NK-92 treated with Interleukin-12 subunit alpha and Interleukin-12 subunit beta, amount 100 ng/mL, for 24 hours (cell line): Measurements from ENCODE around the gene DNAJB12.
"Not testable (repeated sequence)": the region's sequence is repeated elsewhere in the genome, so short reads cannot be mapped to it uniquely, and the experiment has no call there.

Experiments
- DNase-seq: peaks from one replicate; lab custom pipeline; 2025; lab: John Stamatoyannopoulos, UW

The DNAJB12 gene

GRCh38 chr10:72315611-72316385 is 38.9 kb downstream of the DNAJB12 start:
- no peak for DNase-seq

GRCh38 chr10:72315054-72315453 is 39.7 kb downstream of the DNAJB12 start:
- DNase-seq = no peak

- no peak for DNase-seq
Observed at GRCh38 chr10:72314263-72314662, 40.5 kb downstream of the DNAJB12 start.

GRCh38 chr10:72312865-72313391 is 41.8 kb downstream of the DNAJB12 start:
- DNase-seq = no peak

GRCh38 chr10:72311667-72312066 is 43.1 kb downstream of the DNAJB12 start:
- no peak for DNase-seq

GRCh38 chr10:72310636-72311035 is 44.1 kb downstream of the DNAJB12 start:
- DNase-seq = no peak

GRCh38 chr10:72310241-72310633 is 44.5 kb downstream of the DNAJB12 start:
- no peak for DNase-seq

- no peak for DNase-seq
Observed at GRCh38 chr10:72309290-72310240, 45.2 kb downstream of the DNAJB12 start.

GRCh38 chr10:72308320-72308987 is 46.3 kb downstream of the DNAJB12 start:
- no peak for DNase-seq

- DNase-seq = not testable (repeated sequence)
Observed at GRCh38 chr10:72307711-72308110, 47.0 kb downstream of the DNAJB12 start.

GRCh38 chr10:72306215-72306760 is 48.4 kb downstream of the DNAJB12 start:
- DNase-seq = no peak

GRCh38 chr10:72303424-72304128 is 51.1 kb downstream of the DNAJB12 start:
- DNase-seq = no peak

- no peak for DNase-seq
Observed at GRCh38 chr10:72298592-72299519, 55.9 kb downstream of the DNAJB12 start.

- peak; percentile 97 for DNase-seq
Observed at GRCh38 chr10:72297805-72298591, 56.7 kb downstream of the DNAJB12 start.

- peak; percentile 94 for DNase-seq
Observed at GRCh38 chr10:72297281-72297804, 57.4 kb downstream of the DNAJB12 start.

GRCh38 chr10:72296829-72297280 is 57.9 kb downstream of the DNAJB12 start:
- not testable (repeated sequence) for DNase-seq

- no peak for DNase-seq
Observed at GRCh38 chr10:72295330-72295910, 59.3 kb downstream of the DNAJB12 start.

- no peak for DNase-seq
Observed at GRCh38 chr10:72292223-72292691, 62.5 kb downstream of the DNAJB12 start.
